HCT116 (cell line): ENCODE measurements around the gene SH3YL1. TPM values are rescaled to one million over a fixed set of nuclear protein-coding genes. Genes with fewer than 3 reads are reported as not detected.

Source experiments
- ATAC-seq: fragments of 200-7000 bp; cut with Tn5 transposase; 2 replicates; pipeline ENCODE4 v1.9.1; 2020; ENCODE audit warnings: mild to moderate bottlenecking, moderate library complexity
- BruUV-seq: library from RNA; stranded (reverse); fragments of 400-500 nt; replicated peaks from 2 replicates; lab custom pipeline; 2021; lab: Mats Ljungman, UMichigan
- CTCF ChIA-PET: fragments of 300-600 bp; sonication (Branson Sonifier 250); formaldehyde crosslinking; loops from one replicate; lab custom pipeline; 2021; ENCODE audit warnings: antibody characterized with exemption; lab: Charles Lee
- POLR2A ChIA-PET: fragments of 300-600, 350-600 bp; sonication (Branson Sonifier 250); formaldehyde crosslinking; loops from one replicate; lab custom pipeline; 2021; ENCODE audit warnings: antibody characterized with exemption; lab: Charles Lee
- RAD21 ChIA-PET, 2 experiments: fragments of 300-600 bp; sonication (Branson Sonifier 250); formaldehyde crosslinking; loops; one replicate each; lab custom pipeline; 2023; ENCODE audit warnings: low total read pairs in 2 of 2; ENCODE audit not compliant: uncharacterized antibody in 2 of 2, unreplicated experiment in 2 of 2, low non-redundant PET in 1 of 2; lab: Charles Lee
- DNase-seq: peaks from one replicate; pipeline ENCODE4 v3.0.0-alpha.2; 2010; ENCODE audit warnings: low read depth, low spot score
- H2AFZ ChIP-seq: fragments of 200-600 bp; shearing (Covaris generic), sonication (generic); 2 replicates; pipeline ENCODE4 v1.6.1; 2017; ENCODE audit warnings: low read depth, mixed run types, mixed read lengths, antibody characterized with exemption, low read length; ENCODE audit not compliant: poor library complexity, severe bottlenecking
- H3K27ac ChIP-seq: 2 replicates; pipeline ENCODE4 v1.5.1; 2012; ENCODE audit warnings: low read depth, low read length
- H3K27me3 ChIP-seq: fragments of 200-600 bp; sonication (generic); 2 replicates; pipeline ENCODE4 v1.6.1; 2016; ENCODE audit warnings: mixed run types, low read length, mixed read lengths; ENCODE audit not compliant: insufficient read depth
- H3K36me3 ChIP-seq, 2 experiments: fragments of 200-500 bp in 1 of 2; fragments of 200-600 bp in 1 of 2; sonication (Bioruptor generic) in 1 of 2; sonication (generic) in 1 of 2; 2 replicates each; pipeline versions ENCODE4 v1.5.1 to v1.6.1; 2014 to 2016; ENCODE audit warnings: low read length in 2 of 2, inconsistent platforms in 1 of 2, mixed read lengths in 1 of 2, mixed run types in 1 of 2; ENCODE audit not compliant: insufficient read depth in 2 of 2, control insufficient read depth in 1 of 2
- H3K4me1 ChIP-seq, 2 experiments: fragments of 200-600 bp in 1 of 2; sonication (generic) in 1 of 2; 2 replicates each; pipeline versions ENCODE4 v1.5.1 to v1.6.1; 2012 to 2017; ENCODE audit warnings: low read length in 2 of 2, inconsistent platforms in 1 of 2, mild to moderate bottlenecking in 1 of 2, mixed read lengths in 1 of 2, mixed run types in 1 of 2, moderate library complexity in 1 of 2; ENCODE audit not compliant: insufficient read depth in 2 of 2, control insufficient read depth in 1 of 2
- H3K4me2 ChIP-seq: fragments of 200-600 bp; sonication (generic); 2 replicates; pipeline ENCODE4 v1.6.1; 2017; ENCODE audit warnings: mixed run types, low read length, mixed read lengths
- H3K4me3 ChIP-seq, 2 experiments: fragments of 200-600 bp in 1 of 2; sonication (generic) in 1 of 2; replicated peaks in 1 of 2; 2 replicates each; pipeline ENCODE4 v1.5.1; 2011 to 2016; ENCODE audit warnings: low read length in 2 of 2, control low read depth in 1 of 2, low read depth in 1 of 2, mild to moderate bottlenecking in 1 of 2, mixed read lengths in 1 of 2, mixed run types in 1 of 2
- H3K79me2 ChIP-seq: fragments of 200-600 bp; sonication (generic); 2 replicates; pipeline ENCODE4 v1.6.1; 2017; ENCODE audit warnings: mild to moderate bottlenecking, mixed run types, low read length, moderate library complexity, mixed read lengths; ENCODE audit not compliant: insufficient read depth
- H3K9ac ChIP-seq: fragments of 200-600 bp; sonication (generic); 2 replicates; pipeline ENCODE4 v1.6.1; 2016; ENCODE audit warnings: low read length, mixed read lengths
- H3K9me2 ChIP-seq: fragments of 200-600 bp; sonication (generic), shearing (Covaris generic); 2 replicates; pipeline ENCODE4 v1.6.1; 2017; ENCODE audit warnings: mixed run types, mild to moderate bottlenecking, moderate library complexity; ENCODE audit not compliant: insufficient read depth
- H3K9me3 ChIP-seq, 2 experiments: fragments of 200-500 bp in 1 of 2; fragments of 200-600 bp in 1 of 2; sonication (Bioruptor generic) in 1 of 2; sonication (generic) in 1 of 2; 2 replicates each; pipeline ENCODE4 v1.6.1; 2014 to 2017; ENCODE audit warnings: low read length in 2 of 2, mixed read lengths in 2 of 2, inconsistent platforms in 1 of 2, low read depth in 1 of 2, mild to moderate bottlenecking in 1 of 2, mixed run types in 1 of 2, moderate library complexity in 1 of 2; ENCODE audit not compliant: control insufficient read depth in 1 of 2, insufficient read depth in 1 of 2
- H4K20me1 ChIP-seq: fragments of 200-600 bp; sonication (generic), shearing (Covaris generic); 2 replicates; pipeline ENCODE4 v1.6.1; 2017; ENCODE audit warnings: mixed run types, mild to moderate bottlenecking, moderate library complexity; ENCODE audit not compliant: insufficient read depth
- ATF3 ChIP-seq: IDR thresholded peaks from 2 replicates; pipeline ENCODE4 v1.6.1; 2012
- CBX3 ChIP-seq: IDR thresholded peaks from 2 replicates; pipeline ENCODE4 v1.6.1; 2012; ENCODE audit warnings: low read depth
- CEBPB ChIP-seq: IDR thresholded peaks from 2 replicates; pipeline ENCODE4 v1.6.1; 2012; ENCODE audit warnings: low read depth
- CTCF ChIP-seq, 3 experiments: fragments of 200-600 bp in 1 of 3; sonication (generic) in 1 of 3; IDR thresholded peaks in 2 of 3; conservative IDR thresholded peaks in 1 of 3; 2 replicates each; pipeline ENCODE4 v1.5.1; 2012 to 2017; ENCODE audit warnings: low read depth in 2 of 3, low read length in 2 of 3, antibody characterized with exemption in 1 of 3, borderline replicate concordance in 1 of 3, control low read depth in 1 of 3, mild to moderate bottlenecking in 1 of 3, mixed read lengths in 1 of 3, mixed run types in 1 of 3, moderate library complexity in 1 of 3; ENCODE audit not compliant: insufficient read depth in 1 of 3
- EGR1 ChIP-seq: IDR thresholded peaks from 2 replicates; pipeline ENCODE4 v1.6.1; 2012; ENCODE audit warnings: low read depth
- ELF1 ChIP-seq: IDR thresholded peaks from 2 replicates; pipeline ENCODE4 v1.6.1; 2012; ENCODE audit warnings: low read depth, borderline replicate concordance
- EZH2 ChIP-seq: fragments of 200-600 bp; sonication (generic); IDR thresholded peaks from 2 replicates; pipeline ENCODE4 v1.6.1; 2017; ENCODE audit warnings: antibody characterized with exemption, mixed run types
- EZH2phosphoT487 ChIP-seq: fragments of 200-600 bp; IDR thresholded peaks from 2 replicates; pipeline ENCODE4 v1.6.1; 2018; ENCODE audit warnings: antibody characterized with exemption, borderline replicate concordance
- FOSL1 ChIP-seq: IDR thresholded peaks from 2 replicates; pipeline ENCODE4 v1.6.1; 2012; ENCODE audit warnings: low read depth
- MAX ChIP-seq: IDR thresholded peaks from 2 replicates; pipeline ENCODE4 v1.6.1; 2012
- POLR2A ChIP-seq: IDR thresholded peaks from 2 replicates; pipeline ENCODE4 v1.7.0; 2011; ENCODE audit warnings: borderline replicate concordance; ENCODE audit not compliant: insufficient read depth, insufficient read length; ENCODE audit errors: extremely low read depth
- POLR2AphosphoS5 ChIP-seq: IDR thresholded peaks from 2 replicates; pipeline ENCODE4 v1.6.1; 2011; ENCODE audit warnings: mild to moderate bottlenecking, low read depth, low read length, moderate library complexity
- RAD21 ChIP-seq: IDR thresholded peaks from 2 replicates; pipeline ENCODE4 v1.6.1; 2012; ENCODE audit warnings: low read depth, mild to moderate bottlenecking
- REST ChIP-seq: IDR thresholded peaks from 2 replicates; pipeline ENCODE4 v1.6.1; 2012; ENCODE audit warnings: low read depth
- SP1 ChIP-seq: IDR thresholded peaks from 2 replicates; pipeline ENCODE4 v1.6.1; 2012; ENCODE audit warnings: low read depth
- SRF ChIP-seq: IDR thresholded peaks from 2 replicates; pipeline ENCODE4 v1.6.1; 2012; ENCODE audit warnings: low read depth
- YY1 ChIP-seq: IDR thresholded peaks from 2 replicates; pipeline ENCODE4 v1.6.1; 2011; ENCODE audit warnings: low read length, low read depth, moderate library complexity, mild to moderate bottlenecking; ENCODE audit not compliant: insufficient replicate concordance; ENCODE audit errors: extremely low read depth
- ZNF274 ChIP-seq: fragments of 200-500 bp; sonication (Bioruptor generic); IDR thresholded peaks from 2 replicates; pipeline ENCODE4 v1.6.1; 2014; ENCODE audit warnings: mild to moderate bottlenecking, low read depth, low read length, inconsistent platforms
- intact Hi-C: fragments of 100-400 bp; cut with micrococcal nuclease; formaldehyde crosslinking; loops from 2 replicates; pipeline ENCODE4 v1.10.0; 2022
- total RNA-seq: library from RNA; stranded (reverse); gene quantifications from one replicate; pipeline ENCODE4 v1.2.1, GENCODE V29; 2021; ENCODE audit not compliant: unreplicated experiment
- TF ChIP-seq, protein P1 (sequence below): IDR thresholded peaks from 2 replicates; pipeline ENCODE4 v1.6.1; 2011; ENCODE audit warnings: mild to moderate bottlenecking, low read length, moderate library complexity; ENCODE audit not compliant: insufficient replicate concordance; ENCODE audit errors: extremely low read depth

The SH3YL1 gene
- total RNA-seq, 1 experiment from 2014 or later = 32.8 TPM

DNA sequence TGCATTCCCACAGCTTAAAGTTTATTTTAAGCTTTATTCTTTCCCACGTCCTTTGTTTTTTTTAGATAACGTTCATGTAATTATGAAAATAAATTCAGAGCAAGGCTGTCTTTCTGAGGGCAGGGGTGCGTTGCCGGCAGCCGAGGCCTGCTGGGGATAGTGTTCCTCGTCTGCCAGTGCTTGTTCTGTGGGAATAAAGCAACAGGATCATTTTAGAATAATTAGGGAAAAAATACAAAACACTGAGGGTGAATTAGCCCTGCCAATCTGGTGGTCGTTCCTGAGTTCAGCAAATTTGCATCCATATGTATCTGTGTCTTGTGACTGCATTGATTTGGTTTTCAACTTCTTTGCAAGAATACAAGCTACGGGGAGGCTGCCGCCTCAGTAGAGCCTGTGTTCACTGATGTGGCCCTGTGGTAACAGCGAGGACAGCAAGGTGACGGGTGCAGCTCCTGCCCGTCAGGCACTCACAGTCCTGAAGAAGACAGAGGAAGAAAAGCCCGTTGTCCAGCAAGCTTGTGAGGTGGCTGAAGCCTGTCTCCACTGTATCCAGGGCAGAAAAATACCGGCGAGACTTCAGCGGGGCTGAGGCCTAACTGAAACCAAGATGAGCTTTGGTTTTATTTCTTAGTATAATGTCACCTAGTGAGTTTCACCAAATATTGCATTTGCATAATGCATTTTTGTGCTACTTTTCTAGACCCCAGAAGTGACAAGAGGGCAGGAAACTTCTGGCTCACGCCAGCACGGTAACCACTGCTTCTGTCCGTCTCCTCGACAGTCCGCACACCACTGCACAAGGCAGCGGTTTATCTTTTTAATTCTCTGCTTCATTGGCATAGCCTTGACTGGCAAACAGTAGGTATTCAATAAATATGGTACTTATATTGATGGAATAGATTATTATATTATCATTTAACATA, 64.5 kb downstream of the SH3YL1 start:
- no TSS peak for BruUV-seq
- Histone ChIP-seq H3K9me2 (no peaks in the 10 kb centered on the region), H3K9ac (no peak overlapping the region), H3K36me3 (no peaks in the 10 kb centered on the region), H3K4me1 (no peaks in the 10 kb centered on the region), H3K27ac (no peak overlapping the region), H2AFZ (no peak overlapping the region), H3K27me3 (no peaks in the 10 kb centered on the region), H4K20me1 (no peaks in the 10 kb centered on the region), H3K4me3 (no peak overlapping the region)
- DNase-seq = no peak
- intact Hi-C loops = no loop called here
- CTCF ChIA-PET = no interaction called here
- no peak for ATAC-seq
- TF ChIP-seq FOSL1 (no peak), REST (no peak), RAD21 (no peak), YY1 (no peak), POLR2A (no peak), CEBPB (no peak), SRF (no peak), ATF3 (no peak), CBX3 (no peak), ELF1 (no peak), ZNF274 (no peak), POLR2AphosphoS5 (no peak), SP1 (no peak), MAX (no peak), CTCF (IDR thresholded peaks at IDR 0.05 in 2 of 3, conservative IDR thresholded peaks at IDR 0.05 in 1 of 3; ENCODE audit: borderline replicate concordance in 1 of 3, insufficient read depth in 1 of 3, low read depth in 2 of 3, low read length in 2 of 3) (no peak), EZH2phosphoT487 (no peak), EZH2 (no peak), EGR1 (no peak)
- TF ChIP-seq, protein P1, sequence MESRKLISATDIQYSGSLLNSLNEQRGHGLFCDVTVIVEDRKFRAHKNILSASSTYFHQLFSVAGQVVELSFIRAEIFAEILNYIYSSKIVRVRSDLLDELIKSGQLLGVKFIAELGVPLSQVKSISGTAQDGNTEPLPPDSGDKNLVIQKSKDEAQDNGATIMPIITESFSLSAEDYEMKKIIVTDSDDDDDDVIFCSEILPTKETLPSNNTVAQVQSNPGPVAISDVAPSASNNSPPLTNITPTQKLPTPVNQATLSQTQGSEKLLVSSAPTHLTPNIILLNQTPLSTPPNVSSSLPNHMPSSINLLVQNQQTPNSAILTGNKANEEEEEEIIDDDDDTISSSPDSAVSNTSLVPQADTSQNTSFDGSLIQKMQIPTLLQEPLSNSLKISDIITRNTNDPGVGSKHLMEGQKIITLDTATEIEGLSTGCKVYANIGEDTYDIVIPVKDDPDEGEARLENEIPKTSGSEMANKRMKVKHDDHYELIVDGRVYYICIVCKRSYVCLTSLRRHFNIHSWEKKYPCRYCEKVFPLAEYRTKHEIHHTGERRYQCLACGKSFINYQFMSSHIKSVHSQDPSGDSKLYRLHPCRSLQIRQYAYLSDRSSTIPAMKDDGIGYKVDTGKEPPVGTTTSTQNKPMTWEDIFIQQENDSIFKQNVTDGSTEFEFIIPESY = no peak
- TF ChIP-seq, all 23 proteins: peak for 0
- H3K9me3 ChIP-seq = no peaks in the 10 kb centered on the region
- ChIA-PET RAD21 (no interaction called here), POLR2A (no interaction called here)
- H3K4me2 ChIP-seq = no peak overlapping the region
- no peaks in the 10 kb centered on the region for H3K79me2 ChIP-seq
